GM19463 (cell line): ENCODE data around the gene DIP2C.

Experiments used
- ATAC-seq: cut with Tn5 transposase; IDR thresholded peaks from one replicate; pipeline ENCODE4 v1.9.1; 2021; ENCODE audit warnings: mild to moderate bottlenecking, moderate library complexity; ENCODE audit not compliant: unreplicated experiment

Gene DIP2C

GRCh38 chr10:630581-631073 lies 58.8 kb downstream of the DIP2C start:
- ATAC-seq: no peak

- ATAC-seq: no peak
Measured at GRCh38 chr10:629186-629998, 60.1 kb downstream of the DIP2C start.

DNA sequence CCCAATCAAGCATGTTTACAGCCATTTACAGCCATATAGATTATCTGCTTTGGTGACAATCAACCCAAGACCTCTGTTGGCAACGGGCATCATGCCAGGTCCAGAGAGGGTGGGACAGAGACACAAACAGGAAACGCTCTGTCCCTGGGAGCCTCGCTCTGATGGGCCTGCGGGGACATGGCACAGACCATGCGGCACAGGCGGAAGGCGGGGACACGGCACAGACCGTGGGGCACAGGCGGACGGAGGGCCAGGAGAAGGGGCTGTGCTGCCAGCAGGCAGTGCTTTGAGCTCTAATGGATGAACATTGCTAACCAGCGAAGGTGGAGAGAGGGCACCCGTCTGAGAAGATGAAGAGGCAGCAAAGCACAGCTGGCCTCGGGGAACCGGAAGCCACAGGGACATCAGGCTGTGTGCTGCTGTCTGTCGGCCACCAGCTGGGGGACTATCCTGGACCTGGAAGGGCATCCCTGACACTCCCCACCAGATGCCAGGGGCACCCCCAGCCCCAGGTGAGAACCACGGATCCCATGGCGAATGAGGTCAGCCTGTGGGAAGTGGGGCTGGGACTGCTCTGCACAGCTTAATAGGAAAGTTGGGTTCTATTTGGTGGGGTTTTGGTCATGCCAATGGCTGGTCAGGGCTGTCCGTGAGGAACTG lies 61.0 kb downstream of the DIP2C start:
- no peak for ATAC-seq

- no peak for ATAC-seq
Measured at GRCh38 chr10:627032-627992, 62.2 kb downstream of the DIP2C start.

GRCh38 chr10:625751-626711 lies 63.4 kb downstream of the DIP2C start:
- ATAC-seq: no peak

DNA sequence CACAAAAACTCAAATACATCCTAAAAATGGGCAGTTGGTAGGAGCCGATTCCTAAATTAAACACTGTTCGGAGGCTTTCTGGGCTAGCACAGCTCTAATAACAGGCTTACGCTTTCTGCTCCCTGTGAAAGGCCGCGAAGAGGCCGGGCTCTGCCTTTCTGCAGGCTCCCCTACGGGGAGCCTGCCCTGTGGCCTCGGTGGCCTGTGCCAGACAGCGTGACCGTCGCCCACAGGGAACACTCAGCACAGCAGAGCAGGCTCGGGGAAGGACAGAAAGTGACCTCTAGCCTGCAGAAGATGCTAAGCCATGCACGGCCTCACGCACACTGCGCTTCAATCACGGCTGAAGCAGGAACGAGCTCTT lies 64.2 kb downstream of the DIP2C start:
- ATAC-seq: no peak

GRCh38 chr10:624605-625332 lies 64.7 kb downstream of the DIP2C start:
- no peak for ATAC-seq

DNA sequence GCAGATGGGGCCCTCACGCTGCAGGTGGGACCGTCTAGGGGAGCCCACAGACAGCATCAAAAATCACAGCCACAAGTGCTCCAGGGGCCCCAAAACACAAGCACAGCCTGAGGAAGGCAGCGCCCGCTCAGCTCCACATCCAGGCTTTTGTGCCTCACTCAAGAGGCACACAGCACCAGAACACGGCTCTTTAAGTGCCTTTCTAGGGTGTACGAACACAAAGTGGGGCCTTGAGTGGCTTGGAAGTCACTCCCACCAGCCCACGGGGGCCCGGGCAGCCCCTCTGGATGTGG lies 65.2 kb downstream of the DIP2C start:
- no peak for ATAC-seq

GRCh38 chr10:623477-624311 lies 65.8 kb downstream of the DIP2C start:
- no peak for ATAC-seq

DNA sequence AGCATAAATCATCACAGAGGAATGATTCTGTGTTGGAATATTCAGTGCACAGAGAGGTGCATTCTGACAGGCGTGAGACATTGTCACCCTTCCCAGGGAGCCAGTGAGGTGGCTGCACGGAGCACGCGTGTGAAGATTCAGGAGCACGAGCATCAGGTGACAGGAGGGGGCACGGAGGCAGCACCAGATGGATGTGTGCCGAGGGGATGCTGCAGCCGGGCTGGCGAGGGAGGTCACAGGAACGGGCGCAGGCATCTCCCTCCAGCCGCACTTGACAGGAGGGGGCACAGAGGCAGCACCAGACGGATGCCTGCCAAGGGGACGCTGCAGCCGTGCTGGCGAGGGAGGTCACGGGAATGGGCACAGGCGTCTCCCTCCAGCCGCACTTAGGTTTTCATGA lies 66.5 kb downstream of the DIP2C start:
- ATAC-seq: no peak

GRCh38 chr10:621981-622740 lies 67.3 kb downstream of the DIP2C start:
- ATAC-seq: no peak

GRCh38 chr10:621513-621912 lies 68.0 kb downstream of the DIP2C start:
- ATAC-seq: no peak

- ATAC-seq: no peak
Measured at GRCh38 chr10:620971-621370, 68.5 kb downstream of the DIP2C start.

DNA sequence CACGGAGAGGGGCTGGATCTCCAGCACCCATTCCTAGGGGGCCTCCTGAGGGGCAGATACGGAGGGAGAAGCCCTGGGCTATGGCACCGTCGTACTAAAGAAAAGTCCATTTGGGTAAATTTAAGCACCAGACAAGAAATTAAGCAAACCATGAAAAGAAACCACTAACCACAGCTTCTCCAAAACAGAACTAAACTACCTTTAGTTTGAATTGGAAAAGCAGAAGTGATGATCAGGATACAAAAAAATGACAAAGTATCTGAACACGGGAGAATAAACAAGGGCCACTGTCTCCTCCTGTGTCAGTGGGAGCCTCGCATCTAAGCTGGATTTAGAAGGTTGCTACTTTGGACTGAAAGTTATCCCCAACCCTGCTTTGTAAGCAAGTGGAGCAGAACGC lies 69.1 kb downstream of the DIP2C start:
- no peak for ATAC-seq

GRCh38 chr10:619710-620109 lies 69.8 kb downstream of the DIP2C start:
- no peak for ATAC-seq

GRCh38 chr10:618229-618989 lies 71.1 kb downstream of the DIP2C start:
- no peak for ATAC-seq

DNA sequence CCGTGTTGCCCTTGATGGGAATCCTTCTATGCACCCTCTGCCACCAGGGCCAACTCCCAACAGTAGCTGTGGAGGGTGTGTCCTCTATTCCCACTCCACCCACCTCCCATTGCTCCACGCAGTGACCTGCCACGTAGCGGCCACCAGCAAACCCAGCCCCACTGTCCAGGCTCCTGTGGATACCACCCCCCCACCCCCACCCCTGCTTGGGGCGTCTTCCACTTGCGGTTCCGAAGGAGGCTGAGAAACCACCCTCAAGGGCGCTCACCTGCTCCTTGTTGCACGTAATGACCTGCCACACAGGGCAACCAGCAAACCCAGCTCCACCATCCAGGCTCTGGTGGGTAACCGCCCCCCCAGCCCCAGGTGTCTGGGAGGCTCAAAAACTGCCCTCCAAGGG lies 72.0 kb downstream of the DIP2C start:
- no peak for ATAC-seq
